ENCODE results near the gene GRK5.

The GRK5 gene

GRCh38 chr10:119500821-119501220, 293.4 kb downstream of the GRK5 start:
- ChIA-PET CTCF (interaction anchor here (1.0 to 3.4 kb wide), 5 partner anchors 10 to 301 kb away, joined by 3 to 36 read pairs (median 4); no protein-coding TSS in a partner anchor), POLR2A (interaction anchor here (2.3 kb wide), 1 partner anchor 42 kb away, joined by 8 read pairs; the partner anchor contains the start of gene RGS10)
- DNase-seq (ENCODE audit: low read depth, low spot score): no peak
- no peak overlapping the region for H3K4me3 ChIP-seq (ENCODE audit: low read depth, low read length)
- no peak for TF ChIP-seq CTCF (IDR thresholded peaks at IDR 0.05; ENCODE audit: insufficient read depth, low read length, missing control alignments)

- ChIA-PET CTCF (interaction anchor here (1.3 kb wide), 1 partner anchor 295 kb away, joined by 5 read pairs; the partner anchor contains the start of gene GRK5), POLR2A (no interaction called here)
- no peak for TF ChIP-seq CTCF (IDR thresholded peaks at IDR 0.05; ENCODE audit: insufficient read depth, low read length, missing control alignments)
- no peak for DNase-seq (ENCODE audit: low read depth, low spot score)
- H3K4me3 ChIP-seq (ENCODE audit: low read depth, low read length): no peak overlapping the region
These were observed 294.3 kb downstream of the GRK5 start for GRCh38 chr10:119501690-119502089.

DNA sequence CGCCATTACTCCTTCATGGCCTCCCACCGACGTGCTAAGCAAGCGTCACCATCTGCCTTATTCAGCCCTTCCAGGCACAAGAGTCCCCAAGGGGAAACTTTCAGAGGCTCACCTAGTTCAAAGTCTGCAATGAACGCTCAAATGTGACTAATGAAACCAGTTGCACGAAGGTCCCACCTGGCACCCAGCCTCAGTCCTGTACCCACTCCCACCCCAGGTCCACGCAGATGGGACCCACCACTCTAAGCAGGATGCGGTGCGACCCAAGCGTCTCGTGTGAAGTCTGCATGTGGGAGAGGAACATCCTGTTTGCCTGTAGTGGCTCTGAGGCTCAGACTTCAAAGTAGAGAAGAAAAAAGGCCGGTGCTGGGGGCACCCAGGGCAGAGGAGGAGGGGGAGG, 294.8 kb downstream of the GRK5 start:
- no peak for DNase-seq (ENCODE audit: low read depth, low spot score)
- CTCF ChIA-PET: interaction anchor here (1.3 kb wide), 1 partner anchor 295 kb away, joined by 5 read pairs; the partner anchor contains the start of gene GRK5
- no peak overlapping the region for H3K4me3 ChIP-seq (ENCODE audit: low read depth, low read length)
- TF ChIP-seq CTCF (IDR thresholded peaks at IDR 0.05; ENCODE audit: insufficient read depth, low read length, missing control alignments): no peak
- POLR2A ChIA-PET: no interaction called here

GRCh38 chr10:119502618-119503155, 295.3 kb downstream of the GRK5 start:
- ChIA-PET CTCF (interaction anchor here (1.3 kb wide), 1 partner anchor 296 kb away, joined by 5 read pairs; the partner anchor contains the start of gene GRK5), POLR2A (no interaction called here)
- no peak overlapping the region for H3K4me3 ChIP-seq (ENCODE audit: low read depth, low read length)
- no peak for DNase-seq (ENCODE audit: low read depth, low spot score)
- no peak for TF ChIP-seq CTCF (IDR thresholded peaks at IDR 0.05; ENCODE audit: insufficient read depth, low read length, missing control alignments)

GRCh38 chr10:119503821-119504220, 296.4 kb downstream of the GRK5 start:
- CTCF ChIA-PET: no interaction called here
- POLR2A ChIA-PET: no interaction called here
- DNase-seq (ENCODE audit: low read depth, low spot score): no peak
- no peak overlapping the region for H3K4me3 ChIP-seq (ENCODE audit: low read depth, low read length)
- TF ChIP-seq CTCF (IDR thresholded peaks at IDR 0.05; ENCODE audit: insufficient read depth, low read length, missing control alignments): no peak

- TF ChIP-seq CTCF (IDR thresholded peaks at IDR 0.05; ENCODE audit: insufficient read depth, low read length, missing control alignments): no peak
- CTCF ChIA-PET: interaction anchor here (0.9 kb wide), 1 partner anchor 305 kb away, joined by 3 read pairs; no protein-coding TSS in a partner anchor
- POLR2A ChIA-PET: no interaction called here
- DNase-seq (ENCODE audit: low read depth, low spot score): no peak
- H3K4me3 ChIP-seq (ENCODE audit: low read depth, low read length): no peak overlapping the region
These were observed 297.3 kb downstream of the GRK5 start for GRCh38 chr10:119504651-119505050.
